Vagina (tissue), 2 donors: ENCODE results near the gene EPN2. TPM values are rescaled to one million over a fixed set of nuclear protein-coding genes. Genes with fewer than 3 reads are reported as not detected.

Experiments used
- DNase-seq, 2 donors: peaks; one replicate each; pipeline ENCODE4 v3.0.0-alpha.2; 2017; ENCODE audit errors: extremely low spot score in 2 of 2
- H3K27ac ChIP-seq: fragments of 200-600 bp; sonication (generic); one replicate; pipeline ENCODE4 v1.5.1; 2019
- H3K27me3 ChIP-seq: fragments of 200-600 bp; sonication (generic); one replicate; pipeline ENCODE4 v1.5.1; 2019
- H3K36me3 ChIP-seq, 2 donors: fragments of 200-600 bp; sonication (generic); one replicate each; pipeline ENCODE4 v1.5.1; 2017 to 2019
- H3K4me1 ChIP-seq: fragments of 200-600 bp; sonication (generic); one replicate; pipeline ENCODE4 v1.5.1; 2019
- H3K4me3 ChIP-seq, 2 donors: fragments of 200-600 bp; sonication (generic); 1 replicate in 1 of 2; 2 replicates in 1 of 2; pipeline ENCODE4 v1.5.1; 2016 to 2019
- H3K9me3 ChIP-seq: fragments of 200-600 bp; sonication (generic); one replicate; pipeline ENCODE4 v1.5.1; 2019
- POLR2A ChIP-seq, 2 donors: fragments of 450-650 bp; IDR thresholded peaks; one replicate each; pipeline ENCODE4 v1.6.1; 2017; ENCODE audit warnings: antibody characterized with exemption in 2 of 2, mild to moderate bottlenecking in 2 of 2, moderate library complexity in 2 of 2
- POLR2AphosphoS5 ChIP-seq, 2 donors: sonication (generic); formaldehyde crosslinking; IDR thresholded peaks; one replicate each; pipeline ENCODE4 v1.9.0; 2017; ENCODE audit warnings: antibody characterized with exemption in 2 of 2, mild to moderate bottlenecking in 2 of 2, low read depth in 1 of 2; ENCODE audit not compliant: insufficient read depth in 1 of 2
- intact Hi-C: fragments of 100-400 bp; cut with DNase I; formaldehyde crosslinking; loops from one replicate; pipeline ENCODE4 v1.15.1; 2023
- total RNA-seq: library from RNA; depleted of rRNA; stranded (reverse); fragments of >200 nt; gene quantifications from one replicate; pipeline ENCODE4 v1.2.3, GENCODE V29; 2016
- TF ChIP-seq, protein P1 (sequence below), 3 experiments: fragments of 450-650 bp in 2 of 3; fragments of 200-600 bp in 1 of 3; sonication (generic) in 1 of 3; IDR thresholded peaks; one replicate each; pipeline ENCODE4 v1.5.1; 2017 to 2019; ENCODE audit warnings: antibody characterized with exemption in 3 of 3, mild to moderate bottlenecking in 2 of 3, moderate library complexity in 2 of 3

Gene EPN2
- total RNA-seq, 1 donor from 2014 or later, result 65.6 TPM

DNA sequence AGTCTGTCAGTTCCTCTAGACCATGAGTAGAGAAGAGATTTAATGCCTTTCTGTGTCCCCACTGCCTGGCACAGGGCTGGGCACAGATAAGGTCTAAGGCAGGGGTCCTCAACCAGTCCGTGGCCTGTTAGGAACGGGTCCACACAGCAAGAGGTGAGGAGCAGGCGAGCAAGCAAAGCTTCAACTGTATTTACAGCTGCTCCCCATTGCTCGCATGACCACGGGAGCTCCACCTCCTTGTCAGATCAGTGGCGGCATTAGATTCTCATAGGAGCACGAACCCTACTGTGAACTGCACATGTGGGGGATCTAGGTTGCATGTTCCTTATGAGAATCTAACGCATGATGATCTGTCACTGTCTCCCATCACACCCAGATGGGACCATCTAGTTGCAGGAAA is 123.6 kb downstream of the EPN2 start:
- peaks cover 11% of the 10 kb centered on the region for H3K4me1 ChIP-seq
- H3K27me3 ChIP-seq, result no peaks in the 10 kb centered on the region
- no peak for DNase-seq
- no peaks in the 10 kb centered on the region for H3K36me3 ChIP-seq
- TF ChIP-seq, protein P1, sequence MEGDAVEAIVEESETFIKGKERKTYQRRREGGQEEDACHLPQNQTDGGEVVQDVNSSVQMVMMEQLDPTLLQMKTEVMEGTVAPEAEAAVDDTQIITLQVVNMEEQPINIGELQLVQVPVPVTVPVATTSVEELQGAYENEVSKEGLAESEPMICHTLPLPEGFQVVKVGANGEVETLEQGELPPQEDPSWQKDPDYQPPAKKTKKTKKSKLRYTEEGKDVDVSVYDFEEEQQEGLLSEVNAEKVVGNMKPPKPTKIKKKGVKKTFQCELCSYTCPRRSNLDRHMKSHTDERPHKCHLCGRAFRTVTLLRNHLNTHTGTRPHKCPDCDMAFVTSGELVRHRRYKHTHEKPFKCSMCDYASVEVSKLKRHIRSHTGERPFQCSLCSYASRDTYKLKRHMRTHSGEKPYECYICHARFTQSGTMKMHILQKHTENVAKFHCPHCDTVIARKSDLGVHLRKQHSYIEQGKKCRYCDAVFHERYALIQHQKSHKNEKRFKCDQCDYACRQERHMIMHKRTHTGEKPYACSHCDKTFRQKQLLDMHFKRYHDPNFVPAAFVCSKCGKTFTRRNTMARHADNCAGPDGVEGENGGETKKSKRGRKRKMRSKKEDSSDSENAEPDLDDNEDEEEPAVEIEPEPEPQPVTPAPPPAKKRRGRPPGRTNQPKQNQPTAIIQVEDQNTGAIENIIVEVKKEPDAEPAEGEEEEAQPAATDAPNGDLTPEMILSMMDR (IDR thresholded peaks at IDR 0.05), result no peak
- TF ChIP-seq POLR2A (IDR thresholded peaks at IDR 0.05) (no peak), POLR2AphosphoS5 (IDR thresholded peaks at IDR 0.05; ENCODE audit: insufficient read depth in 1 of 2, low read depth in 1 of 2) (no peak)
- intact Hi-C loops, result loop anchor here (10.0 kb wide), 1 partner anchor 404 kb away; no protein-coding TSS in a partner anchor
- H3K4me3 ChIP-seq, result no peak overlapping the region
- H3K27ac ChIP-seq, result no peak overlapping the region
- H3K9me3 ChIP-seq, result no peaks in the 10 kb centered on the region

DNA sequence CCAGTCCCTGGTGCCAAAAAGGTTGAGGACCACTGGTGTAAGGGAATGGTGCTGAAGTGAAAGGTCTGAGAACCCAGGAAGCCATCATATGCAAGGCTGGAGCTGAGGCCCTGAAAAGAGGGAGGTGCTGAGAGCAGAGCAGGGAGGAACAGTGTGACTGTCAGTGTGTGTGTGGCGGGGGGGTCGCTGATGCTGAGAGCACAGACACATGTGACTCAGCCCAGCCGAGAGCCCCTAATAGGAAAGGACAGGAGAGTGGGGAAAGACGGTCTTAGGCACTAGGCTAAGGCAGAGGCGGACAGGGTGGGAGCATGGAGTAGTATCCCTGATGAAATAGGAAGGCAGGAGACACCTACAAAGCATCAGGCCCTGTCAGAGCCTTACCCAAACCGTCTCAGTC is 124.2 kb downstream of the EPN2 start:
- Histone ChIP-seq H3K4me1 (peaks cover 11% of the 10 kb centered on the region), H3K36me3 (no peaks in the 10 kb centered on the region), H3K4me3 (no peak overlapping the region), H3K27ac (peak overlapping the region; percentile 88), H3K9me3 (no peaks in the 10 kb centered on the region), H3K27me3 (no peaks in the 10 kb centered on the region)
- TF ChIP-seq, protein P1 (IDR thresholded peaks at IDR 0.05), result no peak
- TF ChIP-seq POLR2A (IDR thresholded peaks at IDR 0.05) (no peak), POLR2AphosphoS5 (IDR thresholded peaks at IDR 0.05; ENCODE audit: insufficient read depth in 1 of 2, low read depth in 1 of 2) (no peak)
- intact Hi-C loops, result loop anchor here (10.0 kb wide), 1 partner anchor 403 kb away; no protein-coding TSS in a partner anchor
- DNase-seq, result no peak

DNA sequence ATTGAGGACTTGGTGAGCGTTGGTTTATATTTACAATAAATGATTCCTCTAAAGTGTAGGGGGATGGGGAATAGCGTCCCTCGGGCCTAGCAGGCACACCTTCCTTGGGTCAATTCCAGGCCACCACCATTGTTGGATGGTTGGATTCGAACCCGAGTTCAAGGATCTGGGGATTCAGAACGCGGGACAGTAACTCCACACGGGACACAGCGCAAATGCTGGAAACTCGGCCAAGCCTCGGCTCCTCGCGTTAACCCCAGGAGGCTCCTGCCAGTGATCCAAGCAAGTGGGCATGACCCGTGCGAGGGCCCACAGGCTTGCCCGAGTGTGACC is 124.7 kb downstream of the EPN2 start:
- intact Hi-C loops, result loop anchor here (2.0 to 10.0 kb wide), 2 partner anchors 85 to 403 kb away; no protein-coding TSS in a partner anchor
- H3K4me1 ChIP-seq, result peaks cover 11% of the 10 kb centered on the region

DNA sequence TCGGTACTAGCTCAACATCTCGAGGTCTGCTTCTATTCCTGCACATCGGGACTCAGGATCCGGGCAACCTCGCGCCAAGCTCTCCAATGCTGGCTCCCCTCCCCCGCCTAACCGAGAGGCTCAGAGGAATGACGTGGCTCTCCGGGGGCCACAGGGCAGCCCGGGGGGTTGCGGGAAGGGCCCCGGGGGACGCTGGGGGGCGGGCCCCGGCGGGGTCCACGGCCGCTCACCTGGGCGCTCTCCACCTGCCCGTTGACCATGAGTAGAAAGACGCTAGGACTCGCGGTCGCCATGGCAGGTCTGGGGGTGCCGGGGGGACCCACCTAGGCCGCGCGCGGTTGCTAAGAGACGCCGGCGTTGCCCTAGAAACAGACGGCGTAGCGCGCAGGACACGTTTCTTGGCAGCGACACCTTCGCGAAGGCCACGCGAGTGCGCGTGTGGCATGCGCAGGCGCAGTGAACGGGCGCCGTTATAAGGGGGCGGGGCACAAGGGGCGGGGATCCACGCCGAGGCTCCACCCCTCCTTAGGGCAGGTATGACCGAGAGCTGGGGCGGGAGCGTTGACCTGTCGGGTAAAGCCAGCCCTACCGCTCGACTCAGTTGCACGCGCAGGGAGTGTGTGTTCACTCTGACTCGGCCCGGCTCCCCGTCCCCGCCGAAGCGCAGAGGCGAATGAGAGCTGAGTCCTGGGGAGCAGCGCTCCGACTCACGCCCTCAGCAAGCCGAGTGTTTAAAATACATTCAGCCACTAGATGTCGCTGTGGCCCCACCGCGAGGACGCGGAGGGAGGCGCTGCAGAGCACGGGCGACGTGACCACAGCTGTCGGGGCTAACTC is 125.3 kb downstream of the EPN2 start, which contains the start of gene B9D1:
B9D1 (minus strand) TSS at position 447 of the 837 bp plus-strand sequence; CDS start at position 293, 154 bp downstream.
- TF ChIP-seq POLR2AphosphoS5 (IDR thresholded peaks at IDR 0.05; ENCODE audit: insufficient read depth in 1 of 2, low read depth in 1 of 2), result peak; percentile 83 to 92
- TF ChIP-seq, protein P1 (IDR thresholded peaks at IDR 0.05), result peak; percentile 99
- TF ChIP-seq POLR2A (IDR thresholded peaks at IDR 0.05), result peak in 1 of 2 donors; percentile 8
- H3K4me1 ChIP-seq, result peaks cover 11% of the 10 kb centered on the region
- no peak for DNase-seq
- intact Hi-C loops, result loop anchor here (2.0 to 10.0 kb wide), 2 partner anchors 84 to 402 kb away; no protein-coding TSS in a partner anchor
- H3K36me3 ChIP-seq, result no peaks in the 10 kb centered on the region
- no peaks in the 10 kb centered on the region for H3K27me3 ChIP-seq
- peak within 1 kb of the TSS; percentile 88 for H3K27ac ChIP-seq
- no peaks in the 10 kb centered on the region for H3K9me3 ChIP-seq
- peak within 1 kb of the TSS; percentile 68 to 87 for H3K4me3 ChIP-seq

More for the DNA sequence above, 124.7 kb downstream of the EPN2 start:
- TF ChIP-seq POLR2A (IDR thresholded peaks at IDR 0.05), result no peak
- Histone ChIP-seq H3K4me3 (peak overlapping the region; percentile 68 to 87), H3K36me3 (no peaks in the 10 kb centered on the region), H3K27me3 (no peaks in the 10 kb centered on the region), H3K9me3 (no peaks in the 10 kb centered on the region), H3K27ac (peak overlapping the region; percentile 88)
- DNase-seq, result no peak

DNA sequence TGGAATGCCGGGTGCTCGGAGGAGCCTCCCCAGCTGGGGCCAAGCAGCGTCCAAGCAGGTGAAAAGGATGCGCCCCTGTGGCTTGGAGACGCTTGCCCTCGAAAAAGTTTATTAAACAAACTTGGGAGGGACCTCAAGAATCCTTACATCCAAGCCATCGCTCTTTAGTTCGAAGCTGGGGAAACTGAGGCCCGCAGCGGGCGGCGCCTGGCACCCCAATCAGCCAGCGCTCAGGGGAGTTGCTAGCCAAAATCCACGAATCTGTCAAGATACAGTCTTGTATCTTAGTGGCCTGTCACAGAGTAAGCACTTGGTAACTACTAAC is 125.9 kb downstream of the EPN2 start:
- H3K4me1 ChIP-seq, result peaks cover 11% of the 10 kb centered on the region
- peak overlapping the region; percentile 68 to 87 for H3K4me3 ChIP-seq
- H3K36me3 ChIP-seq, result no peaks in the 10 kb centered on the region
- no peak for TF ChIP-seq POLR2A (IDR thresholded peaks at IDR 0.05)
- TF ChIP-seq POLR2AphosphoS5 (IDR thresholded peaks at IDR 0.05; ENCODE audit: insufficient read depth in 1 of 2, low read depth in 1 of 2), result no peak
- TF ChIP-seq, protein P1 (IDR thresholded peaks at IDR 0.05), result no peak
- intact Hi-C loops, result loop anchor here (2.0 to 10.0 kb wide), 2 partner anchors 84 to 402 kb away; no protein-coding TSS in a partner anchor
- H3K9me3 ChIP-seq, result no peaks in the 10 kb centered on the region
- no peak for DNase-seq
- no peaks in the 10 kb centered on the region for H3K27me3 ChIP-seq
- peak overlapping the region; percentile 88 for H3K27ac ChIP-seq
